Adrenal gland (tissue), 12 donors: ENCODE measurements around the gene CFAP97. TPM values are rescaled to one million over a fixed set of nuclear protein-coding genes. Genes with fewer than 3 reads are reported as not detected.

Experiments
- DNase-seq, 7 donors: peaks; one replicate each; pipeline ENCODE4 v3.0.0-alpha.2; 2019 to 2020
- H3K27ac ChIP-seq, 5 donors: fragments of 200-600 bp; sonication (generic) in 4 of 5; 1 replicate in 3 of 5; 2 replicates in 2 of 5; pipeline versions ENCODE4 v1.5.1 to v1.8.0; 2016 to 2020; ENCODE audit warnings: mild to moderate bottlenecking in 1 of 5
- H3K27me3 ChIP-seq: fragments of 200-600 bp; 2 replicates; pipeline ENCODE4 v1.8.0; 2021
- H3K36me3 ChIP-seq, 2 donors: fragments of 200-600 bp; replicated peaks in 1 of 2; 1 replicate in 1 of 2; 2 replicates in 1 of 2; pipeline versions ENCODE4 v1.5.1 to v1.8.0; 2018 to 2022
- H3K4me1 ChIP-seq, 2 donors: fragments of 200-600 bp; replicated peaks in 1 of 2; 1 replicate in 1 of 2; 2 replicates in 1 of 2; pipeline versions ENCODE4 v1.5.1 to v1.8.0; 2018 to 2021
- H3K4me3 ChIP-seq, 4 donors: fragments of 200-600 bp; sonication (generic) in 3 of 4; one replicate each; pipeline ENCODE4 v1.5.1; 2016 to 2018
- H3K9me3 ChIP-seq, 3 donors: fragments of 200-600 bp; sonication (generic) in 1 of 3; replicated peaks in 1 of 3; 1 replicate in 2 of 3; 2 replicates in 1 of 3; pipeline versions ENCODE4 v1.5.1 to v1.8.0; 2016 to 2021
- POLR2A ChIP-seq, 2 donors: fragments of 450-650 bp; IDR thresholded peaks; one replicate each; pipeline ENCODE4 v1.6.1; 2017; ENCODE audit warnings: antibody characterized with exemption in 2 of 2, mild to moderate bottlenecking in 2 of 2, moderate library complexity in 1 of 2
- WGBS, 4 donors: extraction: QIAGEN DNeasy Blood & Tissue Kit in 2 of 4; methylation state at CpG; one replicate each; pipeline versions ENCODE4 v1.1.5 to v1.1.7; 2013 to 2017; 5-methylcytosine and 5-hydroxymethylcytosine counted together
- intact Hi-C, 2 donors: fragments of 100-400 bp; cut with DNase I; formaldehyde crosslinking; loops; one replicate each; pipeline versions ENCODE4 v1.14.1 to v1.15.0; 2022 to 2023
- polyA plus RNA-seq, 3 donors: library from polyadenylated mRNA; stranded (reverse); fragments of 200-250 nt in 2 of 3; fragments of 350-450 nt in 1 of 3; fragmentation: Illumina TruSeq in 1 of 3; extraction: RNeasy Lipid Tissue Mini Kit (QIAGEN cat#74804) in 1 of 3; gene quantifications; one replicate each; pipeline ENCODE4 v1.2.3, GENCODE V29; 2013 to 2014
- total RNA-seq, 9 donors: library from RNA; depleted of rRNA in 4 of 9; stranded (reverse); fragments of >200 nt in 4 of 9; fragments of 120-200 nt in 1 of 9; fragmentation: NEBNext Ultra II Directional in 1 of 9; extraction: Animal tissue kit (Norgen Biotek cat#: 25700) in 1 of 9; gene quantifications; one replicate each; pipeline versions ENCODE4 v1.1.0 to v1.2.4, GENCODE V29; 2013 to 2023
- TF ChIP-seq, protein P1 (sequence below), 6 experiments: fragments of 450-650 bp in 4 of 6; fragments of 200-600 bp in 2 of 6; sonication (generic) in 1 of 6; IDR thresholded peaks; 1 replicate in 5 of 6; 2 replicates in 1 of 6; pipeline versions ENCODE4 v1.5.1 to v1.8.0; 2016 to 2021; ENCODE audit warnings: antibody characterized with exemption in 6 of 6, mild to moderate bottlenecking in 2 of 6, moderate library complexity in 1 of 6
- donor health status: healthy with polysubstance abuse.
- donor health status: Bipolar disorder and iron deficiency.
- donor health status: DM: yes; HTN: yes; CAD: no.
- donor health status: DM: no; HTN: no; CAD: no.
- donor health status: DM: no; HTN: no; CAD: no.
- donor health status: DM: yes; HTN: yes; CAD: no.

CFAP97 gene
- total and polyA plus RNA-seq, 12 donors: 3.9 to 33.3 (median 25.4) TPM

DNA sequence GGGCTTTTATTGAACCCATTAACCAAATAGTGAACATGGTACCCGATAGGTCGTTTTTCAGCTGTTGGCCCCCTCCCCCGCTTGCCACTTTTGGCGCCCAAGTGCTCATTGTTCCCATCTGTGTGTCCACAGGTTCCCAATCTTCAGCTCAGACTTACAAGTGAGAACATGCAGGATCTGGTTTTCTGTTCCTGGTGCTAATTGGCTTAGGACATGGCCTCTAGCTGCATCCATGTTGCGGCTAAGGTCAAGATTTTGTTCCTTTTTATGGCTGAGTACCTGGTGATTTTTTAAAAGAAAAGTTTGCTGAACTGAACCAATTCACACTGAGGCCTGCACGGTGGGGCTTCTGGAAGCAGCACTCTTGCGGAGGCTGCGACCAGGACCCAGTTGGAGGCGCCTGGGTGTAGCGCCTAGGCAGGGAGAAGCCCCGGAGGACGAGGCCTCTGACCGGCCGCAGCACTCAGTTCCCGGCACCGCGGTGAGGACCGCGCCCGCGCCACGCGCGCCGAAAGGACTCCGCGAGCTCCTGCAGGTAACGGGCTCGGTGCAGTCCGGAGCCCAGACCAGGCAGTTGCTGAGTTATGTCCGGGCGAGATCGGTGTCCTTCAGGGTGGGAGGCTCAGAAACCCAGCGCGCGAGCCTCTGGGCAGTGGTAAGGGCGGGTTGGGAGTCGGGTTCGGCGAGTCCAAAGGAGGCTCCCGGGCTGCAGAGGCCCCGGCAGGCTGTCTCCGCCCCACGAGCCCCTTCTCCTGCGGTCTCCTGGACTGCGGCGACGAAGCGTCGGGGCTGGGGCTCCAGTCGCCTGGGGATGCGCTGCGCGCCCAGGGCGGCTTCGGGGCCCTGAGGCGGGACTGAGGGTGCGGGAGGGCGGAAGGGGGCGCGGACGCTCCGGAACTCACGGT is 76.5 kb downstream of the CFAP97 start:
- Histone ChIP-seq H3K9me3 (no peaks in the 10 kb centered on the region), H3K4me3 (peak overlapping the region in 2 of 4 donors; percentile 39 to 64), H3K36me3 (no peaks in the 10 kb centered on the region), H3K27me3 (no peaks in the 10 kb centered on the region), H3K4me1 (peaks cover 7 to 9% of the 10 kb centered on the region in 2 donors), H3K27ac (peak overlapping the region in 2 of 5 donors; percentile 17 to 58)
- 8 to 30% (median 19%) methylated on average over 17 to 64 of the region's 64 CpGs for WGBS, 4 donors
- intact Hi-C loops: no loop called here
- peak in 5 of 7 donors; percentile 34 to 53 (median 40) for DNase-seq
- TF ChIP-seq POLR2A (IDR thresholded peaks at IDR 0.05): no peak
- TF ChIP-seq, protein P1, sequence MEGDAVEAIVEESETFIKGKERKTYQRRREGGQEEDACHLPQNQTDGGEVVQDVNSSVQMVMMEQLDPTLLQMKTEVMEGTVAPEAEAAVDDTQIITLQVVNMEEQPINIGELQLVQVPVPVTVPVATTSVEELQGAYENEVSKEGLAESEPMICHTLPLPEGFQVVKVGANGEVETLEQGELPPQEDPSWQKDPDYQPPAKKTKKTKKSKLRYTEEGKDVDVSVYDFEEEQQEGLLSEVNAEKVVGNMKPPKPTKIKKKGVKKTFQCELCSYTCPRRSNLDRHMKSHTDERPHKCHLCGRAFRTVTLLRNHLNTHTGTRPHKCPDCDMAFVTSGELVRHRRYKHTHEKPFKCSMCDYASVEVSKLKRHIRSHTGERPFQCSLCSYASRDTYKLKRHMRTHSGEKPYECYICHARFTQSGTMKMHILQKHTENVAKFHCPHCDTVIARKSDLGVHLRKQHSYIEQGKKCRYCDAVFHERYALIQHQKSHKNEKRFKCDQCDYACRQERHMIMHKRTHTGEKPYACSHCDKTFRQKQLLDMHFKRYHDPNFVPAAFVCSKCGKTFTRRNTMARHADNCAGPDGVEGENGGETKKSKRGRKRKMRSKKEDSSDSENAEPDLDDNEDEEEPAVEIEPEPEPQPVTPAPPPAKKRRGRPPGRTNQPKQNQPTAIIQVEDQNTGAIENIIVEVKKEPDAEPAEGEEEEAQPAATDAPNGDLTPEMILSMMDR (IDR thresholded peaks at IDR 0.05): no peak

DNA sequence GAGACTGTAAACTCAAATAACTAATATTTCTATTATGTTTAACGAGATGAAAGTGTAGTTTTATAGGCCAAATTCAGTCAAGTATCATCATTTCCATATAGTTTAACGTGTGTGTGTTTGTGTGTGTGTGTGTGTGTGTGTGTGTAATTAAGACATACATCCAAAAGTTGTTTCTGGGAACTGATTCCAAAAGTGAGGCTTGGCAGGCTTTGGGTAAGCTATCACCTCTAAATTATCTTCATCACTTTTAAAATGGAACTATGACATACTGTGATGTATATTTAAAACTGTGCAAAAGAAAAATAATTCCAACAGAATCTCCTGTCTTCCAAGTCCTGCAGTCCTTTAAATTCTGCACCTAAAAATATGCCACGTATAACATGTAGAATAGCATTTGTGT is 79.8 kb downstream of the CFAP97 start:
- no peaks in the 10 kb centered on the region for H3K27me3 ChIP-seq
- H3K9me3 ChIP-seq: no peaks in the 10 kb centered on the region
- H3K27ac ChIP-seq: no peak overlapping the region
- H3K36me3 ChIP-seq: no peaks in the 10 kb centered on the region
- no peak overlapping the region for H3K4me3 ChIP-seq
- TF ChIP-seq, protein P1 (IDR thresholded peaks at IDR 0.05): no peak
- TF ChIP-seq POLR2A (IDR thresholded peaks at IDR 0.05): no peak
- DNase-seq: no peak
- WGBS, 4 donors: 50 to 59% (median 56%) methylated on average over 3 of the region's 3 CpGs
- intact Hi-C loops: no loop called here
- H3K4me1 ChIP-seq: peaks cover 7 to 9% of the 10 kb centered on the region in 2 donors

DNA sequence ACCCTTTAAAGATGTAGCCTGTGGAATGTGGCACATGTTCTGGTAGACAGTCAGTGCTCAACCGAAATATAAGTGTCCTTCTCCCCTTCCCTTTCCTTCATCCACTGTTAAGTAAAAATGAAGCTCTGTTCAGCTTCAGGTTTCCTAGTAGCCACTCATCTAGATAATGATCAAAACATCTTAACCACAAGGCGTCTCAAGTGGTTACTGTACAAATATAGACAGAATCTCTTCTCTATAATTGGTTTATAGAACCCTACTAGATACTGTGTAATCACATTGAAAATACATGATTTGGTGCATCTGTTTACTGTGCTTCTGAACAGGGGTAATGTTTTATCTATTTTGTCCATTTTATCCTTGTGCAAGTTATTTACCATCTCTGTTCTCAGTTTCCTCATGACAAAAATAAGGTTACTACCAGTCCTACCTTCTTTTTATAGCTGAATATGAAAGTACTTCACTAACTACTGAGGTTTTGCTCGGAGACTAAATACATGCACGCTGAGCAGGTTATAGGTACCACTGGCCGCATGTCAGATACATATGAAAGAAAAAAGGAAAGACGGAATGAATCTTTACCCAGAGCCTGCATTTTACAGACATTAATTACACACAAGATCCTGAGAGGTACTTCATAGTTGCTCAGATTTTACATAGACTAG is 81.0 kb downstream of the CFAP97 start:
- no peak for DNase-seq
- peaks cover 7 to 9% of the 10 kb centered on the region in 2 donors for H3K4me1 ChIP-seq
- no peak overlapping the region for H3K27ac ChIP-seq
- 82 to 88% (median 85%) methylated on average over 6 of the region's 6 CpGs for WGBS, 4 donors
- H3K9me3 ChIP-seq: no peaks in the 10 kb centered on the region
- H3K27me3 ChIP-seq: no peaks in the 10 kb centered on the region
- no peak for TF ChIP-seq POLR2A (IDR thresholded peaks at IDR 0.05)
- TF ChIP-seq, protein P1 (IDR thresholded peaks at IDR 0.05): no peak
- H3K36me3 ChIP-seq: no peaks in the 10 kb centered on the region
- intact Hi-C loops: no loop called here
- no peak overlapping the region for H3K4me3 ChIP-seq

DNA sequence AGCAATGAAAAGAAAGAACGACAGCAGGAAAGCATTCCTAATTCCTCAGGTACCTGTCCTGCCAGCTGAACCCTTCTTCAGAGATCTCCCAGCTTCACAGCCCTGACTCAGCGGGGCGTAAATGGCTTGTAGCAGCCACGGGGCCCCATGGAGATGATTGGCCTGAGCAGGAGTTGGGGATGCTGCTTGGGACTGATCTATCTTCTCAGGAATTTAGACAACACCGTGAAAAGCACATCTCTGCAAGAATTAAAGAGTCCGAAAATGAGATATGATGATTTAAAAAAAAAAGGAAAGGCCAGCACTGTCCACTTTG is 83.2 kb downstream of the CFAP97 start:
- TF ChIP-seq, protein P1 (IDR thresholded peaks at IDR 0.05): no peak
- TF ChIP-seq POLR2A (IDR thresholded peaks at IDR 0.05): no peak
- H3K9me3 ChIP-seq: no peaks in the 10 kb centered on the region
- no peak for DNase-seq
- H3K4me3 ChIP-seq: no peak overlapping the region
- intact Hi-C loops: no loop called here
- no peaks in the 10 kb centered on the region for H3K36me3 ChIP-seq
- H3K27me3 ChIP-seq: no peaks in the 10 kb centered on the region
- peaks cover 0 to 7% of the 10 kb centered on the region in 2 donors for H3K4me1 ChIP-seq
- H3K27ac ChIP-seq: no peak overlapping the region
- WGBS, 4 donors: 74 to 86% (median 78%) methylated on average over 6 of the region's 6 CpGs
